ENCODE measurements around the gene OSBPL2. TPM values are rescaled to one million over a fixed set of nuclear protein-coding genes. Genes with fewer than 3 reads are reported as not detected.
A peak's percentile ranks its signal among the peaks of the same experiment; 100 is the strongest.

OSBPL2 gene
- total and polyA plus RNA-seq, 7 donors: 9.6 to 30.9 (median 22.8) TPM

GRCh38 chr20:62321975-62322374, 83.7 kb downstream of the OSBPL2 start:
- ATAC-seq: no peak
- 96 to 98% (median 96%) methylated on average over 14 to 16 of the region's 16 CpGs for WGBS, 3 donors
- peaks cover 0 to 59% of the 10 kb centered on the region in 2 donors for H3K36me3 ChIP-seq (ENCODE audit: insufficient read depth in 1 of 2, low read depth in 1 of 2)

GRCh38 chr20:62322492-62323041, 84.2 kb downstream of the OSBPL2 start:
- WGBS, 3 donors: 90 to 96% (median 90%) methylated on average over 15 to 16 of the region's 16 CpGs
- TF ChIP-seq CTCF (IDR thresholded peaks at IDR 0.05): no peak
- Histone ChIP-seq H3K36me3 (ENCODE audit: insufficient read depth in 1 of 2, low read depth in 1 of 2) (peaks cover 0 to 59% of the 10 kb centered on the region in 2 donors), H3K4me3 (no peak overlapping the region), H3K27me3 (ENCODE audit: insufficient read depth in 3 of 3, low read length in 2 of 3) (no peaks in the 10 kb centered on the region), H3K9me3 (no peaks in the 10 kb centered on the region), H3K27ac (no peak overlapping the region), H3K4me1 (no peaks in the 10 kb centered on the region)
- DNase-seq: peak in 1 of 2 donors; percentile 13
- intact Hi-C loops (cut with DNase I): no loop called here
- peak in 1 of 4 donors; percentile 1 for ATAC-seq

More at GRCh38 chr20:62321975-62322374, 83.7 kb downstream of the OSBPL2 start:
- H3K27me3 ChIP-seq (ENCODE audit: insufficient read depth in 3 of 3, low read length in 2 of 3): no peaks in the 10 kb centered on the region
- intact Hi-C loops (cut with DNase I): no loop called here
- no peak overlapping the region for H3K4me3 ChIP-seq
- no peak for TF ChIP-seq CTCF (IDR thresholded peaks at IDR 0.05)
- H3K27ac ChIP-seq: no peak overlapping the region
- H3K9me3 ChIP-seq: no peaks in the 10 kb centered on the region
- H3K4me1 ChIP-seq: no peaks in the 10 kb centered on the region
- DNase-seq: no peak

- TF ChIP-seq CTCF (IDR thresholded peaks at IDR 0.05): no peak
Measured at GRCh38 chr20:62323146-62323979, 85.0 kb downstream of the OSBPL2 start.

GRCh38 chr20:62323980-62324906, 85.9 kb downstream of the OSBPL2 start:
- DNase-seq (peak in 1 of 2 donors; percentile 9), ATAC-seq (no peak)
- 79 to 80% (median 79%) methylated on average over 24 to 25 of the region's 25 CpGs for WGBS, 3 donors
- no peaks in the 10 kb centered on the region for H3K4me1 ChIP-seq
- H3K36me3 ChIP-seq (ENCODE audit: insufficient read depth in 1 of 2, low read depth in 1 of 2): peaks cover 0 to 73% of the 10 kb centered on the region in 2 donors
- TF ChIP-seq CTCF (IDR thresholded peaks at IDR 0.05): no peak
- no peak overlapping the region for H3K27ac ChIP-seq
- H3K27me3 ChIP-seq (ENCODE audit: insufficient read depth in 3 of 3, low read length in 2 of 3): no peaks in the 10 kb centered on the region
- no peak overlapping the region for H3K4me3 ChIP-seq
- intact Hi-C loops (cut with DNase I): no loop called here
- H3K9me3 ChIP-seq: no peaks in the 10 kb centered on the region

More at GRCh38 chr20:62323146-62323979, 85.0 kb downstream of the OSBPL2 start:
- Histone ChIP-seq H3K36me3 (ENCODE audit: insufficient read depth in 1 of 2, low read depth in 1 of 2) (peaks cover 0 to 66% of the 10 kb centered on the region in 2 donors), H3K4me3 (no peak overlapping the region), H3K9me3 (no peaks in the 10 kb centered on the region), H3K4me1 (no peaks in the 10 kb centered on the region), H3K27ac (no peak overlapping the region), H3K27me3 (ENCODE audit: insufficient read depth in 3 of 3, low read length in 2 of 3) (no peaks in the 10 kb centered on the region)
- no peak for ATAC-seq
- 91 to 92% (median 92%) methylated on average over 42 to 52 of the region's 52 CpGs for WGBS, 3 donors
- intact Hi-C loops (cut with DNase I): no loop called here
- DNase-seq: peak in 1 of 2 donors; percentile 13

Data from psoas muscle (tissue), 8 donors.